CD4-positive, alpha-beta T cell treated with Interferon gamma for 1 hour (primary cell): ENCODE data around the gene MTMR3.
A peak's percentile ranks its signal among the peaks of the same experiment; 100 is the strongest.
"Not testable (repeated sequence)": the region's sequence is repeated elsewhere in the genome, so short reads cannot be mapped to it uniquely, and the experiment has no call there.

Experiments
- DNase-seq: peaks from one replicate; pipeline ENCODE4 v3.0.0-alpha.2; 2020

MTMR3 gene

DNA sequence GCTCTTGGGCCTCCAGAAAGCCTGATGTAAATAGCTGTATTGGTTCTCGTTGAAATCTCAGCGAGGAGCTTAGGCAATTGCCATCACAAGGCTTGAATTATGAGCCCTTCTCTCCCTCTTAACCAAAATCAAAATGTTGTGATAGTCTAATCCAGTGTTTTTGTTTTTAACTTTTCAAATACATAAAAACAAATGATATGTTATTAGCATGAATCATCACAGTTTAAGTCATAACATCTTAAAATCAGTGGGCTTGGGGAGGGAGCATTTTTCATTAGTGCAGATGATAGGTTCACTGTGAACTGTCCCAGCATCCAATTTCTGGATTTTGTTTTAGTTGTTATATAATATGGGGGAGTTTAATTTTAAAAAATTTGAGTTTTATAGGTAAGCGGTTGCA, 148.4 kb downstream of the MTMR3 start:
- DNase-seq = no peak

DNA sequence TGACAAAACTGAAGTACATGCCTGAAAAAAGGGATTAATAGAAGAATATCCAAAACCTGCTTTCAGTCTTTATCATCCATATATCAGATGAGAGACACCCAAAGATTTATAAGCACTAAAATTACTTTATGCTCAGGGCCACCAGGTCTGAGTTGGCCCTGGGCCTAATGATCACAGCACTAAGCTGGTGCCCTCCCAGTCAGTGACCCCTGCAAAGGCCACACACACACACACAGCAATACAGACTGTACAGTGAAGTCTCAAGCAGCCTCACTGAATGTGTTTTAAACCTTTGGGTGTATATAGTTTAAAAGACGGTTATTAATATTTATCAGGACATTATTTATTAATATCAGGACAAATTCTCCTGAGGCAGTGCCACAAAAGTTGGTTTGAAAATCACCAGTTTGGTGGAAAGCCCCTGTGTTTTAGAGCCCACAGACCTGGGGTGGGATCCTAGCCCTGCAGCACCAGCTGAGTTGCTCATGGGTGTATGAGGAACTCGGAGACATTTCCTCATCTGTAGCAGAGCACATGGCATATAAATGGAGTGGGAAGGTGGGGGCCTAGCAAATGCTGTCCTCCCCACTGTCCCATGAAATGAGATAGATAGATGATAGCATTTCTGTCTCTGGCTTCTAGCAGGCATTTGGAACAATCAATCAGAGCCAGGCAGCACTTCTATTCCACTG, 148.9 kb downstream of the MTMR3 start:
- no peak for DNase-seq

DNA sequence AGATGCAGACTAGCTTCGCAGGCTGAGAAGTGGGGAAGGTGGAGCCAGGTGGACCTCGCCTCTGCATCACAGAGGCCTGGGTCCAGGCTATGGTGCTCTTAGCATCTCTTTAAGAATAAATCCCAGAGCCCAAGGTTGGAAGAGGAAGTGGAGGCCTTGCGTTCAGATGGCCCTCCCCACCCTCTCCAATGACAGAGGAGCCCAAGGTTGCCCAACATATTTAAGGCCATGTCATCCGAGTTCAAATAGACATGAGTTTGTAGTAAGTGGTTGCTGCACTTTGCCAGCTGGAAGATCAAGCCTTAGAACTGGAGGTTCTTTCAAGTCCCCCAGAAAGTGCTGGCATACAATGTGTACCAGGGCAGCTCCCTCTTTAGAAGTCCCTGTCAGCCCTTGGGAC, 150.2 kb downstream of the MTMR3 start:
- peak; percentile 4 for DNase-seq

DNA sequence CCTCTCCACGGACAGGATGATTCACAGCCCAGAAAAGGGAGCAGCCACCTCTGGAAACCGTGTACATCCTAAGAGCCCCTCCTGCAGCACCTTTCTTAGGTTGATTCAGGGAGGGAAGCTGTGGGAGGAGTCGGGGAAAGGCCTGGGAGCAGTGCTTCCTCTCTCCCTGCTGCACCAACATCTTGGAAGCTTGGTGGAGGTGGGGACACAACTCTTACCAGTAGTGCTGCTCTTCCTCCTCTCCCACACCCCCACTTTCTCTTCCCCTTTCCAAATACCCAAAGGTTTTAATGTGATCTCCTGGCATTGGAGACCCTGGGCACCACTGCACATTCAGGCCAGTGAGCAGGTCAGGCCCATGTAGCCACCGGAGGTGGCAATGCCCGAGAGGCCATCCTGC, 150.9 kb downstream of the MTMR3 start:
- no peak for DNase-seq

DNA sequence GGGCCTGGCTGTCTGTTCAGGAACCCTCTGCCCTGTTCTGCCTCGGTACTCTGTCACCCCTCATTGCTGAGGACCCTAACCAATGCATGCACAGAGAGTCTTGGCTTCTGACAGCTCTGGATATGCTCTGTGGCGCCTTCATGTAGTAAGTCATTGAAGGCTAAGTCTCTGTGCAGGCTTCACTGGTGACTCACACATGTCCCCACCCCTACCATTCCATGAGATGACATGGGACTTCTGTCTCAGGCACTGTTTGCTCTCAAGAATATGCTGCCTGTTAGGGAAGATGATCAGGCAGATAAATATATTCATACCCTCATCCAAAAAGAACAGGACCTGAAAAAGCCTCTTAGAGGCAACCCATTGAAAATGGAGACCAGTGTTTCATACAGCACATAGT, 153.7 kb downstream of the MTMR3 start:
- no peak for DNase-seq

DNA sequence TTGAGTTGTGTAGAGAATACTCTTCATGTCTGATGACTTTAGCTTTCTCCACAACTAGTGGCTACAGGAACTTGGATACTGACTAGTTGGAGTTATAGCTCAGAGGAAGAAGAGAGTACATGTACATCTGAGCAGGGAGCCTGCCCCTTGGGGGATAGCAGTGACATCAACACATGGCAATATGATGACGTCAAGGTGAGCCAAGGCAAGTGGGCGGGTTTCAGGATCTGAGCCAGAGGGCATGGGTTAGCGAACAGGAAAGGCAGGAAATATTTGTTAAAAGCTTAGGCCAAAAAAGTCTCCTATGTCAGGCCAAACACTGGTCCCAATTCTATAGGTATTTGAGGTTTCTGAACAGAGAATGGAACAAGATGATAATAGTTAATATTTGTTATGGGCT, 155.2 kb downstream of the MTMR3 start:
- no peak for DNase-seq

DNA sequence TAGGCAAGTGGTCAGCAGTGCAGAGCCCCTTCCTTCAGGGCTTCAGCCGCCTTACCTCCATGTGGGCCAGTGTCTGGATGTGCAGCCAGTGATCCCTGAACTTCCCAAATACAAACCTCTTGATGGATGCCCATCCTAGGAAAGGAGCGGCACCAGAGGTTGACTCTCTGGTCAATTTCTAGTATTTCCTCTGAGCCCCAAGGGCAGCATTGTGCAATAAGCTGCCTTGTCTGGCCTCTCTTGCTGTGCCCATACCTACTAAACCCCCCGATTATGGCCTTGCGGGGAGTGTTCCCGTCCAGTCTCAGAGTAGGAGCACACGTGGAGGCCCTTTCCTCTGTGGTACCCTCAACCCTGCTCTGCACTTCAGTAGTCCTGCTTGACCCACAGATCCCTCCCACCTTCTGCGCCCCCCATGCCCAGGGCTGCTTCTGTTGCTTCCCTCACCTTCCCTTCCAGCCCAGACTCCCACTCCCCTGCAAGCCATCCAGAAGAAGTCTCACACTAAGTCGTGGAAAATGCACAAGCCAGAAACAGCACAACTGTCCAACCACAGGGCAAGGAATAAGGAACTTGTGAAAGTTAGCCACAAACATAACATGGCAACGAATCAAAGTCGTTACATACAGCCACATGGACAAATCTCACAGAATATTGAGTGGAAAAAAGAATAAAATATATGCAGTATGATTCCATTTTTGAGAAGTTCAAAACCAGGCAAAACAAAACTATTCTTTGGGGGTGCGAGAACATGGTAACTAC, 157.7 kb downstream of the MTMR3 start:
- no peak for DNase-seq

DNA sequence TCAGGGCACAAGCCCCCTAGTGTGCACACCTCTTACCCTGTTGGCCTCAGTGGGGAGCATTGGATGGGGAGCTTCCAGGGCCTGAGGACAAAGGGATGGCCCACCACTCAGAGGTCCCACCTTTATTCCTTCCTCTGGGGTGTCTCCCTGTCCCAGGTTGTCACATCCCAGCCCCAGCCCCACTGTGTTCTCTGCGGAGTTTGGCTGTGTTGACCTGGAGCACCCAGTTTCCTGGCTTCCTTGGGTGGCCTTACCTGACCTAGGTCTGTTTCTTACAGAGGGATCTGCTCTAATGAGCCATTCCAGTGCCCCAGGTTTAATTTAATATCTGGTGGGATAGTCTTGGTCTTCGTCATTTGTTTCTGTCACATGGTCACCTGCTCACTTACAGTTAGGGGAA, 158.5 kb downstream of the MTMR3 start:
- no peak for DNase-seq

DNA sequence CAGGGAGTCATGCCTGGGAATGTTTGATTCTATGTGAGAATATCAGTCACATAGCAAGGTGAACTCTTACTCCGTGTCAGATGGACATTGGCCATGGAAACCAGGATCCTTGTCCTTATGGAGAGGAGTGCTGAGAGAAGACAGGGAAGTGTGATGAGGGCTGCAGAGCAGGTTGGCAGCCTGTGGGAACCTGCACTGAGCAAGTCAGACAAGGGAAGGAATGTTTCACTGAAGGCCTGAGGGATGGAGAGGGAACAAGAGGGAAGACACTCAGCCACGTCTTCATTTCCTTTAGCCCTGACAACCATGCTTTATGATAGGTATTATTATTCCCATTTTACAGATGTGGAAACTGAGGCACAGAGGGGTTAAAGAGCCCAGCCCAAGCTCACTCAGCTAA, 158.9 kb downstream of the MTMR3 start:
- no peak for DNase-seq

DNA sequence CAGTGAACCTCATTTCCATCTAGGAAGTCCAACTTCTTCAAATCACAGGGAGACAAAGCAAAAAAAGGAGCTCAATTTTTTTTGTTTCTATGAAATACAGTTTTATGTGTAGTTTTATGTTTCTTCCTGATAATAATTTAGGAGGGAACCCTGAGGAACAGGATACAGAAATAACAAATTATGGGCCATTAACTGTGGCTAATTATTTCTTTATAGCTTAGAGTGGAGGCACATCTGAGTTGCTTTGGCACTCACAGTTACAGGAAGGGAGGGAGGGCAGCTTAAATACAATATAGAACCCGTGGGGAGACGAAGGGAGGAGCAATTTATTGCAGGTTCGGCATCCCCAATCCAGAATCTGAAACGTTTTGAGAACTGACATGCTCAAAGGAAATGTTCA, 160.2 kb downstream of the MTMR3 start:
- DNase-seq = no peak

DNA sequence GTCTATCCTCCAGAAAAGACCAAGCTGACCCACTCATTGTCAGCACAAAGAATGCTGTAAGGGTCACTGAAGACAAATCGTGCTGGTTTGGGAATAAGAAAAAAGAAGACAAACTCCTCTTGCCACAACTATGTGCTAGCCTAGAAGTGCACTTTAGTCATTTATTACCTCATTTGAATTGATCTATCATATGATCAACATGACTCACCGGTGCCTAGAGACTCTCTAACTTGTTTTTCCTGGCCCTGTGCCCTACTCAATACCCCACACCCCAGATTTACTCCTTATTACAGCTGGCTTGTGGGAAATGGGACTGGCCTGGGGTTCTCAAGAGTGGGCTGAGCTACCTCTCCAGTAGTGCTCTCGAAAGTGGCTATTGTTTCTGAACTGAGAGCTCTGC, 161.4 kb downstream of the MTMR3 start:
- DNase-seq = no peak

DNA sequence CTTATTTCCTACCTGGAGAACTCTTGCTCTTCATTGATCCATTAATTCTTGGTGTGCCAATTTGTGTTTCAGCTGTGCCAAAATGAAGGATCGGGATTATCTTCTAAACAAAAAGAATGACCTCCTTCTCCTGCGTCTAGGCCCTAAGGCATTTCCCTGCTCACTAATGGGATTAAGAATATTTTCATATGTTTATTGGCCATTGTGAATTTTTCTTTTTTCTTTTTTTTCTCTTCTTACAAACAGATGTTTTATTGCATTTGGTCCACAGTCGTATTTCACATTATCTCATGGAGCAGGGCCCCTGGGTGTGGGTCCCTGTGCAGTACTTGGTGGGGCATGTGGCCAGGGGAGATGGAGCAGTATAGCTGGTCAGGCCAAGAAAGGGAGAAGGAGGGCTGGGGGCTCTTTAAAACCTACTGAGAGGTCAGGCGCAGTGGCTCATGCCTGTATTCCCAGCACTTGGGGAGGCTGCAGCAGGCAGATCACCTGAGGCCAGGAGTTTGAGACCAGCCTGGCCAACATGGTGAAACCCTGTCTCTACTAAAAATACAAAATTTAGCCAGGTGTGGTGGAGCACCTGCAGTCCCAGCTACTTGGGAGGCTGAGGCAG, 162.0 kb downstream of the MTMR3 start:
- DNase-seq = no peak

DNA sequence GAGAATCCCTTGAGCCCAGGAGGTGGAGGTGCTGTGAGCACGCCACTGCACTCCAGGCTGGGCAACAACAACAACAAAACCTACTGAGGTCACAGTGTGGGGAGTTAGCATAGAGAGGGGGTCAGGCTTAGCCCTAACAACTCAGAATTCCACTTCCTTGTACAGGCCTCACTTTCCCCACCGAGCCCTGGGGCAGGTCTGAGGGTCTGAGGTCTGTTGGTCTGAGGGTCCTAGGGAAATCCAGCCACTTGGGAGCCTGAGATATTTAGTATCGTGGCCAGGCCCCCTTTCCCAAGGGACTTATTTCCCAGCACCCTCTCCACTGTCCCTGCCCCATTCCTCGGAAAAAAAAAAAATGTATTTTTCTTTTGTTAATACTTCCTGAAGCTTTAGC, 162.5 kb downstream of the MTMR3 start:
- no peak for DNase-seq

DNA sequence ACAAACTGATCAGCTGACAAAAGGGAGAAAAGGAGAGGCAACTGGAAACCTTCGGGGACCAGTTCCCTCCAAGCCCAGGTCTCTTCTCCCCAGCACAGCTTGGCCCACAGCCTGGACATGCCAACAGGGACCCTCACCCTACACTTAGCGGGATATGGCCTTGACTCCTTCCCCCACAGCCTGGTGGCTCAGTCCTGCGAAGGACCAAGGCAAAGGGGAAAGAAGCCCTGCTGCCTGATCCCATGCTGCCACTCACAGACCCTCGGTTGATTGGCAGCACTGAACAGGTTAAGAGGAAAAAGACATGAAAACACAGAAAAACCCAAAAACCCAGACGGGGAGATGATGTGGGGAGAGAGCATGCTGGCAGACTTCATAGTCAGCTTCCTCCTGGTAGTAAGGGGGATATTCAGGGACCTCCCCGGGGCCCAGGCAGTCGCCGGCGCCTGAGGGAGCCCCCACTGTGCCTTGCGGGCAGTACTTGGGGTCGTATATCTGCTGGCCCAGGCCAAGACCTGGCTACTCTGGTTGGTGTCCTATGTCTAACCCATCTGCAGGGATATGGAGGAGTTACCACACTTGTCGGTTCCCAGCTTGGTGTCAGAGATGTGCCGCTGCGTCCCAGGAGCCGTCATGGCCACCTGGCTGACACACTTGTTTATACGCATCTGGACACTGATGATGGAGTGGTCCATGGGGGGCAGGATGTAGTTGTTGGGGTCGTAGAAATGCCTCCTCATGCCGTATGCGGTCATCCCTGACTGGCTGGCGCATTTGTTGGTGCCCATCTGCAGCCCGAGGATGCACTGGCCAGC, 163.1 kb downstream of the MTMR3 start:
- DNase-seq = no peak

DNA sequence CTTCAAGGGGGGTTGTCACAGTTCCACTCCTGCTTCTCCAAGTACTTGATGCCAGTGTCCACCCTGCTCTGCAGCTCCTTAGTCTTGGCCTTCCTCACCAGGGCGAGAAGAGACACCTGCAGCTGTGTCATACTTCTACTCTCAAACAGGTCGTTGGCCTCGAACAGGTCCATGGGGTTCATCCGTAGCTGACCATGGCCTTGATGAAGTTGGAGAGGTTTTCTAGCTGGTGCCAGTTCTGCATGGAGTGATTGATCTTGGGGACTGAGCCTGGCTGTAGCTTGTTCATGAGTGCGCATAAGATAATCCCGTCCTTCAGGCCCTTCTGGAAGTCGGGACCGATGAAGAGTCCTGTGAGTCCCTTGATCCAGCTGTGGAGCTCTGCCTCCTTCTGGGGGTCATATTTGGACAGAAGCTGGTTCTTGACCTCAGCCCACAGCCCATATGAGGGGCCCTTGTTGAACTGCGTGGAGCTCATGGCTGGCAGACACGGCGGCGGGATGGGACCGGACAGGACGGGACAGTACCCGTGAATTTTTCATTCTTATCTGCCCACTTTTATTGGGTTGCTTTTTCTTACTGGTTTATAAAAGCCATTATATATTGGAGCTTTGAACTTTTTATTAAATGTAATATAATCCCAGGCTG, 163.9 kb downstream of the MTMR3 start:
- DNase-seq = no peak

DNA sequence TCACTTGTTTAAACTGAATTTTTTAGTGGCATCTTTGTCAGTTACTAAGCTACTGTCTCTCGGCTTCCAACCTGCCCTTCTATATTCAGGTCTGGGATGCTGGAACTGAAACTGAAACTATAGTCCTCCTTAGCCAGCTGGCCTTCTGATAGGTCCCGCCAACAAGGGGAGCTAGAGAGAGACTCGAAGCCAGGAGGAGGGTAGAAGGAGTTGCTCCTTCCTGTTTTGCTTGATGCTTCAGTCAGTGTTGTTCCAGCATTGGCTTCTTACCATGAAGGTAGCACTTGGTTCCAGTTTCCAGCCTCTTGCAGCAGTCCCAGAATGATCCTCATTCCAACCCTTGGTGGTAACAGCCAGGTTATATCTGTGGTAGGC, 164.4 kb downstream of the MTMR3 start:
- DNase-seq = peak; percentile 40

DNA sequence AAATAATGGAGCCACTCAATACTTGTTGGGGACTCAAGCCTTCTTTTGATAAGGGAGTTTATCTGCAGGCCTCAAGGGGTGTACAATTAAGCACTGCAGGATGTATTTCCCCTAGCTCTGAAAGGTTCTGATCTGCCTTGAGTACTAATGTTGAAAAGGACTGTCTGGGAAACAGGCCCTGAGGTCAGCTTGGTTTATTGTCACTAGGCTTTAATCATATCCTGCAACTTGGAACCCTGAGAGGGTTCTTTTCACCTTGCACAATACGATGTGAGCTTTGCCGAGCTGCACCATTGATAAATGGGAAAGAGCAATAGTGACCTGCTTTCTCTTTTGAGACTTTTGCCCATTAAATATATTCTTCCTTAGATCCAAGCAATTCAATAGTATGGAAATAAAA, 165.7 kb downstream of the MTMR3 start:
- no peak for DNase-seq

DNA sequence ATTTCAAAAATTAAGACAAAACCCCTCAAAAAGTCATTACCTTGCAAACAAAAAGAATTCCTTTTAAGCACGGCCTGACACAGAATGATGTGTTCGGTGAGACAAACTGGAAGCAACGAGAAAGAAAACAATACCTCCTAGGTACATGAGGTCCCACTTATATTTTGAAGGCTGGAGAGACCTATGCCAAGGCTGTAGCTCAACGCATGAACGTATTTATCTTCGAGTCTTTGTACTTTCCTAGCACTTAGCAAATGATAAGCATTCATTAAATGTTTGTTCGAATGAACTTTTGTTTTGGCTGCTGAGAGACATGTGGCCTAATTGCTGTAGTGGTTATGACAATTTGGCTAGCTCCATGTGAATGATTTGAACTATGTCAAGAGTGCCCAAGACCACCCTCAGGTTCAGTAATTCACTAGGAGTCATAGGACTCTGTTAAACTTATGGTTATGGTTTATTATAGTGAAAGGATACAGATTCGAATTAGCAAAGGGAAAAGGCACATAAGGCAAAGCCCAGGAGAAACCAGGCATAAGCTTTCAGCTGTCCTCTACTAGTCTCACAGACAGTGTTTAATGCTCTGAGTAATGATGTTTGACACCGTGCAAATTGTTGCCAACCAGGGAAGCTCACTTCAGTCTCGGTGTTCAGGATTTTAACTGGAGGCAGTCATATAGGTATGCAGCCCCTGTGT, 171.2 kb downstream of the MTMR3 start:
- DNase-seq = no peak

DNA sequence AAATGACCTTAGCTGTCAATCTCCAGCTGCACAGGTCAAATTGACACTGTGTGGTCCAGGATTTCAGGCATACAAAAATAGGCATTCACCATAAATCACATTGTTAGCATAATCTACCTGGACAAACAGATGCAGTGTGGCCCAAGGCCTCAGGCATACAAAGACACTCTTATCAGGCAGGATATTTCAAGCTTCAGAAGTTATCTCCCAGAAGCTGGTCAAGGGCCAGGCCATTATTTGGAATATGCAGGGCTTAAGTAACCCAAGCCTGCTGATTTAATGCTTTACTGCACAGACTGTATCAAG, 171.7 kb downstream of the MTMR3 start:
- no peak for DNase-seq

DNA sequence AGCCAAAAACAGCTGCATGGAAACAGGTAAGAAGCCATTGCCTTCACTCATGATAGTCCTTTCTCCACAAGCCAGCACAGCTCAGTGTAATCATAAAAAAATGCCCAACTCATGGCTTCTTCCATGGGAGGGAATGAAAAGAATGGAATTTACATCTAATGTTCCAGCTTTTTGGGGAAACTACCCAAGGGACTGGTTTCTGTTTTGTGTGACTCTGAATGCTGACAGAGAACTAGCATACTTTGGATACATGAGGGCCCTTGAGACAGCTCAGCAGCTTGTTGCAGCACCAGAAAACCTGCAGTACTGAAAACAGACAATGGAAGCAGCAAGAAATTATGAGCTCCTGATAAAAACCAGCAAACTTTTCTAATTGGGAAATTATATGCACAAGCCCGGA, 173.0 kb downstream of the MTMR3 start:
- no peak for DNase-seq

DNA sequence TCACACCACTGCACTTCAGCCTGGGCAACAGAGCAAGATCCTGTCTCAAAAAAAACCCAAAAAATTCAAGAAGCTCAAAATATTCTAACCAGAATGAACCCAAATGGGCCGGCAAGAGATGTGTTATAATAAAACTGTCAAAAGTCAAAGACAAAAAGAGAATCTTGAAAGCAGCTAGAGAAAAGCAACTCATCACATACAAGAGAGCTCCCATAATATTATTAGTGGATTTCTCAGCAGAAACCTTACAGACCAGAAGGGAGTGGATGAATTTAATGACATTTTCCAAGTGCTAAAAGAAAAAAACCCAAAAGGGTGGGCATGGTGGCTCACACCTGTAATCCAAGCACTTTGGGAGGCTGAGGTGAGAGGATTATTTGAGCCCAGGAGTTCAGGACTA, 174.4 kb downstream of the MTMR3 start:
- DNase-seq = no peak

DNA sequence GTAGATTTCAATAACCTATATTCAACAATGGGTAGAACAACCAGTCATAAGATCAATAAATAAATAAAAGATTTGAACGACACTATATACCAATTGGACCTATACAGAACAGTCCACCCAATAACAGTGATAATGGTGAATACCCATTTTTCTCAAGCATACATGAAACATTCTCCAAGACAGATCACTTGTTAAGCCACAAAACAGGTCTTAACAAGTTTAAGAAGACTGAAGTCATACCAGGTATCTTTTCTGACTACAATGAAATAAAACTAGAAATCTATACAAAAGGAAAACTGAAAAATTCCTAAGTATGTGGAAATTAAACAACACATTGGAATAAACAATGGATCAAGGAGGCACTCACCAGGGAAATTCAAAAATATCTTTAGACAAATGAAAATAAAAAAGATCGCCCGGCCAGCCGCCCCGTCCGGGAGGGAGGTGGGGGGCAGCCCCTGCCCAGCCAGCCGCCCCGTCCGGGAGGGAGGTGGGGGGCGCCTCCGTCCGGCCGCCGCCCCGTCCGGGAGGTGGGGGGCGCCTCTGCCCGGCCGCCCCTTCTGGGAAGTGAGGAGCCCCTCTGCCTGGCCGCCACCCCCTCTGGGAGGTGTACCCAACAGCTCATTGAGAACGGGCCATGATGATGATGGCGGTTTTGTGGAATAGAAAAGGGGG, 176.5 kb downstream of the MTMR3 start:
- DNase-seq = not testable (repeated sequence)
